OCI-M1 (cell line): ENCODE data around the gene ZNF618.

Source experiments
- DNase-seq: peaks from one replicate; lab custom pipeline; 2025; lab: John Stamatoyannopoulos, UW

The ZNF618 gene

GRCh38 chr9:113911850-113912557 is 35.9 kb downstream of the ZNF618 start:
- no peak for DNase-seq

DNA sequence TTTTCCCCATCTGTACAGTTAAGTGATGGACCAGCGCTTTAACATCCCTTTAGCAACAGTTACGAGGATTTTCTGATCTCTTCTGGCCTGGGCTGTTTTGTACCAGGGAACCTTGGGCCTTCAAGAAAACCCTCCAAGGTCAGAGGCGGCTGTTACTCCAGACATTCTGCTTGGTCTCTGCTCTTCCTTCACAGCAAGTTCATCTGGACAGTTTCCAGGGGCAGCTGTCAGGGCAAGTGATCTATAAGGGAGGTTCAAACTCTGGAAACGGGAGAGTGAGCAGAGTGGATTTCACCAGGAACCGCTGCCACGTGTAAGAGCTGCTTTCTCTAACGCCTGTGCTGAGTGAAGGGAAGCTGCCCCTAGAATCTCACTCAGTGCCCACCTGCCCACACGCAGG is 36.7 kb downstream of the ZNF618 start:
- no peak for DNase-seq

GRCh38 chr9:113913426-113914195 is 37.5 kb downstream of the ZNF618 start:
- DNase-seq, result no peak

DNA sequence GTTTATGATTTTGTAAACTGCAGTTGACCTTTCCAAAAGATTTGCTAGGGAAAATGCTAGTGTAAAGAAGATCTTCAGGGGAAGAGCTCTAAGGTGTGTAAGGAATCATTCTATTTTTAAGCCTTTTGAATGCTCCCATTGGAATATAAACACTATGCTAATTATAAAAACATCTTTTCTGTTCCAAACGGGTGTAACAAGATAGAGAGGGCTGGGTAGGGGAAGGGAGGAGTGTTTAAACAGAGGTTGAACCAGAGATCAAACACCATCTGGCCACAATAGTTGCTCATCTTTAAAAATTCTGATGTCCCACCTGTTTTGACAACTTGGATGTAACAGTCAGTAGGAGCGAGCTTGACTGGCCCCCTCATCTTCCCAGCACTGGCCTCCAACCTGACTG is 38.4 kb downstream of the ZNF618 start:
- DNase-seq, result no peak

DNA sequence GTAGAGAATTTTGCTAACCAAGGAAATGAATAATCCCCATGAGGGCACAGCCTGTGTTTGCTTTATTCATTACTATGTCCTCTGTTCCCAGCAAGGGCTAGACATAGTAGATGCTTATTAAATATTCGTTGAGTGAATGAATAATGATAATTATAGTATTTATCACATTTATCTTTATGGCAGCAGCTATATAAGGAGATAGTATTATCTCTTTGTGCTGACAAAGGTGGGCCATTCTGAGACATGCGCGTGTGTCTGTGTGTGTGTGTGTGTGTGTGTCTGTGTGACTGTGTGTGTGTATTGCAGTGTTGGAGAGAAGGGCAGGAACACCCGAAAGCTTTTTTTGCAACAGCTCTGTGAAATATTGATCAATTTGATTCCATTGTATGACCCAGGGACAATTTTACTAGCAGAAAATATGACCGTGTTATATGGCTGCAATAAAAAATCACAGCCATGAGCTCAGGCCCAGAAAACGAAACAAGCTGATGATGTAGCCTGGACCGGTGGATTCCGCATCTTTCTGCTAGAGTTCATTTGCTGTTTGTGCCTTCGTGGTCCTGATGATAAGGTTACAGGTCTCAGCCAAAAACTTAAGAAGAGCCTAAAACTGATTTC is 39.8 kb downstream of the ZNF618 start:
- DNase-seq, result no peak

GRCh38 chr9:113916931-113917330 is 40.8 kb downstream of the ZNF618 start:
- no peak for DNase-seq

- DNase-seq, result no peak
Measured at GRCh38 chr9:113918697-113919350, 42.7 kb downstream of the ZNF618 start.

DNA sequence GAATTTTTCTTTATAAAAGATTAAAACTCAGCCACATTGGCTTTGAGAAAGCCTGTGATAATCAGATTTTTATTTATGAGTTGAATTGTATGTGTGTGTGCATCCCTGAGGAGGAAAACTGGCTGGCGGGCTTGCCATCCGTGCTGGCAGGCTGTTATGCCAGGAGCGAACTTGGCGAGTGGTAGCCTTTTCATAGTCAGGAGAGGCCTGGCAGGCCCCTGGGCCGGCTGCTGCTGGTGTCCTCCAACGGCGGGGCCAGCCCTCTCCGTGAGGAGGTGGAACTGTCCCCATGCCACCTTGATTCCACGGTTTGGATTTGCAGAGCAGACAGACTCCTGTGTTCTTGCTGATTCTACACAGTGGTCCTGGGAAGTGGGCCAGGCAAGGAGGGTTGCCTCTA is 43.3 kb downstream of the ZNF618 start:
- no peak for DNase-seq

DNA sequence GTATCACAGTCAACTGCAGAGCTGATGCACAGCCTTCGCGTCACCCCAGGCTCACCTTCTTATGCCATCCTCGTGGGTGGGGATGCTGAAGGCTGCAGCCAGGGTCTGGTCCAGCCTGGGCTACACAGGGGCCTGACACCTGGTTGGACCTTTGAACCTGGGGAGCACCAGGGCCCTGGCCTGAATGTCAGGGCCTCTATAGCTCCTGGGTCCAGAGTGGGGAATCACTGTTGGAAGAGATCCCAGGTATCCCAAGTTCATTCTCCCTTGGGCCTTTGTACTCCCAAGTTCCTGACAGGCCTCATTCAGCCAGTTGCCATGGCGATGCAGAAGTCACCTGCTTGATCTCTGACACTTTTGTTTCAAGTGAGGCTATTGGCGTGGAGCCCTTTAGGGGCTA is 43.8 kb downstream of the ZNF618 start:
- DNase-seq, result no peak

DNA sequence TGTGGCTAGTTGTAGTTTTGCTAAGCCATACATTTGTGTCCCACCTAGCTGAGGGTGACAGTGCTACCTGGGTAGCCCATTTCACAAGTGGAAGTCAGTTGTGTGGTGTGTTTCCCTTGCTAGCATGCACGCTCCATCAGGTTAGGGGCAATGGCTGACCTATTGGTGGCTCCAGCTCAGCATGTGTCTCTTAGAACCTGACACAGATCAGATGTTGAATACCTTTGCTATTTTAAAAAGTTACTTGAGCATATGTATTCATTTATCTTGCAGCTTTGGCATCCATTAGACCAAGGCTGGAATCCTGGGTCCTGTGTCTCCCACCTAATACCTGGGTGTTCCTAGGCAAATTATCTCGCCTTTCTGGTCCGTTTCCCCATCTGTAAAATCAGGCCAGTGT is 44.8 kb downstream of the ZNF618 start:
- DNase-seq, result no peak

- no peak for DNase-seq
Measured at GRCh38 chr9:113921396-113921925, 45.4 kb downstream of the ZNF618 start.

DNA sequence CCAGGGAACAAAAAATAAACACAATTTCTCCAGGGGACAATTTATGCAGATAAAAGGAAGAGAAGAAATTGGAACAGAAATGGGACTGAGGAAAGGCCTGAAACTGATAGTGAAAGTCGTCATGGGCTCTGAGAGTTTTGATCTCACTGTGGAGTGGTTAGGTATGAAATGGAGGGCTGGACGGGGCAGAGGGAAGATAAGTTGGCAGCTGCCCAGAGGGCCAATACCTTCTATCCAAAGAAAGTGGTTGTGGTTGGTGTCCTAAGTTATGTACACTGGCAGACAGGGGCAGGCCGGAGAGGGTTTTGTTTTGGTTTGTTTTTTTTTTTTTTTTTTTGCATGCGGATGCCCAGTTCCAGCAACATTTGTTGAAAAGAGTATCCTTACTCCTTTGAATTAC is 46.1 kb downstream of the ZNF618 start:
- peak; percentile 57 for DNase-seq

- DNase-seq, result no peak
Measured at GRCh38 chr9:113926211-113926610, 50.1 kb downstream of the ZNF618 start.

- DNase-seq, result no peak
Measured at GRCh38 chr9:113927277-113927676, 51.2 kb downstream of the ZNF618 start.

DNA sequence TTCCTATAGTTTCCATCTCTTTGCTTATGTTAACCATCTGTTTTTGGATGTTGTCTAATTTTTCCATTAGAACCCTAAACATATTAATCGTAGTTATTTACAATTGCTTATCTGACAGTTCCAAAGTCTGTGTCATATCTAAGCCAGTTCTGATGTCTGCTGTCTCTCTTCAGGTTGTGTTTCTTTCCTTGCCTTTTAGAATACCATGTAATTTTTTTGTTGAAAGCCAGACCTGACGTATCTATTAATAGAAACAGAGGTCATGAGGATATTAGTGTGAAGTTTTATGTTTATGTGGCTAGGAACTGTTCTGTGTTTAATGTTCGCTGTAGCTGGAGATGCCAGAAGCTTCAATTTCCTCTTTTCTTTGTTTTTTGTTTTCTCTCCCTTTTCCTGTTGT is 52.2 kb downstream of the ZNF618 start:
- DNase-seq, result no peak

DNA sequence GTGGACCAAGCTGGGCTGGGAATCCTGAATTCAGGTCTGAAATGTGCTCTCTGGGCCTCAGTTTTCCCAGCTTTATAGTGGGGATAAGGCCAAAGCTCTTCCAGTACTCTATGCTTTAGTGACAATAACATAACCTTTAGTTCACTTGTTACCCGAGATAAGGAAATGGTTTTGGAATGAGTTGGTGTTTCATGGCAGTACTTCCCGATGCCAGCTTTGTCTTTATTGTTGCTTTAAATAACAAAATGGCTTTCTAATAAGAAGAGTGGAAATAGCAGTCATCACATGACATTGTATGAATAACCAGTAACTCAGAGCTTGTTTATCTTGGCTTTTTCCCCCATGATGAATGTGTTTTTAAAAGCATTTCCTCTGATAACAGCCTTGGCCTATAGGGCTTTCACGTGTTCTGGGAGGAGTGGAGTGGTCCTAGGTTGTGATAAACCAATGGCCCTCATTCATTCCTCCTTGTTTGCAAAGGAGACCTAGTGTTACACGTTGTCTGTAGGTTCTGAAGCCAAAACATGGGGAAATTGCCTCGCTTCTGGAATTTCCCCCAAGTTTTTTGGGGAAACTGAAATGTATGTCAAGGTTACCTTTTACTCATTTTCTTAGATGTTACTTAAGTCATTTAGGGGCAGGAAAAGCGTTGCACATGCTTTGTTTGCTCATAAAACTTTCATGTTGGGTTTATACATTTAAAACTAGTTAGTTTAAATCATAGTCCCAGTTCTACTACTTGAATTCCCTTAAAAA is 53.7 kb downstream of the ZNF618 start:
- no peak for DNase-seq

DNA sequence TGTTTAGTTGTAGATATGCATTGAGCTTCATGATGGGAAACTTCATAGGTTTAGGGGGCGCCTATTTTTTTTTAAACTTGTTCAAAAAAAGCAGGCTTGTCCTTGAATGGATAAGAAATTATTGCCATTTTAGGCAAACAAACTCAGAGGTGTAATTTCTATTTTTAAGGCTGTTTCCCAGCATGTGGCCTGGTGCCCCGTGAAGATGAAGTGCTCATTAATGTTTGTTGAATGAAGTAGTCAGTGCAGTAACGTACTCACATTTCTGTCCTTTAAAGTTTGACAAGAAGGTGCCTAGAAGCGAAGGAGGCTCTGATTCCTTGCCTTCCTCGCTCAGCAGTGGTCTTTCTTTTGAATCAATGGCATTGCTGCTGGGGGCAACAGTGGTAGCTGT is 54.3 kb downstream of the ZNF618 start:
- DNase-seq, result no peak

- no peak for DNase-seq
Measured at GRCh38 chr9:113931140-113931539, 55.0 kb downstream of the ZNF618 start.

GRCh38 chr9:113931777-113932176 is 55.7 kb downstream of the ZNF618 start:
- DNase-seq, result no peak

GRCh38 chr9:113932906-113933584 is 56.9 kb downstream of the ZNF618 start:
- no peak for DNase-seq

DNA sequence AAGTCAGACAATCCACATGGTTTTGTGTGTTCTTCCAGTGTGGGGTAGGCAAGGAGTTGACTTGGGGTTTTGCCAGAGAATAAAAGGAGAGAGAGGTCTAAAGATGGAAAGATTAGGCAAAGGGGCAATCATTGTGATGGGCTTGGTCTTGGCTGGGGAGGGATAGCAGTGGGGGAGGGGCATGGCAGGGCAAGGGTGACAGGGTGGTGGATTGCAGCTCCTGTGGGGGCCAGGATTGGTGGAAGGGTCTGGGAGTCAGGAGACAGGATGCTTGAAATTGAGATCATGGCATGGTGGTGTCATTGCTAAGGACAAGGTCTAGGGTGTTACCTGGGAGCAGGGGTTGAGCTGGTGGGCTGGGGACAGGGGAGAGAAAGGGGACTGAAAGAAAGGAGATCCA is 57.6 kb downstream of the ZNF618 start:
- DNase-seq, result no peak
